ENCODE data around the gene MCM6. TPM values are rescaled to one million over a fixed set of nuclear protein-coding genes. Genes with fewer than 3 reads are reported as not detected.

The MCM6 gene
- total and polyA plus RNA-seq, 7 donors, result 6.0 to 22.2 (median 9.2) TPM

DNA sequence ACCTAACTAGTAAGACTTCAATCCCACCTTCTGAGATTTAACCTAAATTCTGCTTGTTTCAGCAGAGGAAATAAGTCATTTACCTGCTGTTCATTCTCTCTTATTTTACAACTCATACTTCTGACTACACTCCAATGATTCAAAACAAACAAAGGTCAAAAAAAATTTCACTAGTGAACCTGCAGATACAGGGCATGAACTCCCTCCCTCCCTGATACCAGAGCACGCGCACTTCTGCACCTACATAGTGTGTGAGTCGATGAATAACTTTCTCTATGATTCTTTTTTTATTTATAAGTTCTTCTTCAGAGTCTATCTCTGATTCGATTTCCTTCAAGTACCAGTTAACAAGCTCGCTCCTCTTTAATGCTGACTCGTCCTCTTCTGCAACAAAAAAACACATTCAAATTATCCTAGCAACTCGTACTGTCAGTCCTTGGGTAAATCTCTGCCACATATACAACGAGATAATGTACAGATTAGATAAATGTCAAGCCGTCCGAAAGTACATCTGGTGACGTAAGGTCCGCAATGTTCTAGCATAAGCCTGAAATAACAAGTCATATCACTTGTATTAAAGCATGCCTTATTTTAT is 31.8 kb downstream of the MCM6 start:
- Histone ChIP-seq H3K36me3 (peaks cover 4 to 53% (median 5%) of the 10 kb centered on the region in 4 donors), H3K27me3 (no peaks in the 10 kb centered on the region), H3K4me3 (no peak overlapping the region), H3K9me3 (no peaks in the 10 kb centered on the region), H3K4me1 (peaks cover 0 to 9% (median 0%) of the 10 kb centered on the region in 4 donors), H3K27ac (no peak overlapping the region)
- no peak for DNase-seq
- TF ChIP-seq EP300 (IDR thresholded peaks at IDR 0.05), result no peak
- TF ChIP-seq, protein P1, sequence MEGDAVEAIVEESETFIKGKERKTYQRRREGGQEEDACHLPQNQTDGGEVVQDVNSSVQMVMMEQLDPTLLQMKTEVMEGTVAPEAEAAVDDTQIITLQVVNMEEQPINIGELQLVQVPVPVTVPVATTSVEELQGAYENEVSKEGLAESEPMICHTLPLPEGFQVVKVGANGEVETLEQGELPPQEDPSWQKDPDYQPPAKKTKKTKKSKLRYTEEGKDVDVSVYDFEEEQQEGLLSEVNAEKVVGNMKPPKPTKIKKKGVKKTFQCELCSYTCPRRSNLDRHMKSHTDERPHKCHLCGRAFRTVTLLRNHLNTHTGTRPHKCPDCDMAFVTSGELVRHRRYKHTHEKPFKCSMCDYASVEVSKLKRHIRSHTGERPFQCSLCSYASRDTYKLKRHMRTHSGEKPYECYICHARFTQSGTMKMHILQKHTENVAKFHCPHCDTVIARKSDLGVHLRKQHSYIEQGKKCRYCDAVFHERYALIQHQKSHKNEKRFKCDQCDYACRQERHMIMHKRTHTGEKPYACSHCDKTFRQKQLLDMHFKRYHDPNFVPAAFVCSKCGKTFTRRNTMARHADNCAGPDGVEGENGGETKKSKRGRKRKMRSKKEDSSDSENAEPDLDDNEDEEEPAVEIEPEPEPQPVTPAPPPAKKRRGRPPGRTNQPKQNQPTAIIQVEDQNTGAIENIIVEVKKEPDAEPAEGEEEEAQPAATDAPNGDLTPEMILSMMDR (IDR thresholded peaks at IDR 0.05), result no peak
- no peak for TF ChIP-seq POLR2AphosphoS5 (IDR thresholded peaks at IDR 0.05)
- no peak for TF ChIP-seq POLR2A (IDR thresholded peaks at IDR 0.05)
- intact Hi-C loops (cut with DNase I), result no loop called here
- 90 to 91% methylated on average over 12 of the region's 12 CpGs for WGBS, 2 donors

DNA sequence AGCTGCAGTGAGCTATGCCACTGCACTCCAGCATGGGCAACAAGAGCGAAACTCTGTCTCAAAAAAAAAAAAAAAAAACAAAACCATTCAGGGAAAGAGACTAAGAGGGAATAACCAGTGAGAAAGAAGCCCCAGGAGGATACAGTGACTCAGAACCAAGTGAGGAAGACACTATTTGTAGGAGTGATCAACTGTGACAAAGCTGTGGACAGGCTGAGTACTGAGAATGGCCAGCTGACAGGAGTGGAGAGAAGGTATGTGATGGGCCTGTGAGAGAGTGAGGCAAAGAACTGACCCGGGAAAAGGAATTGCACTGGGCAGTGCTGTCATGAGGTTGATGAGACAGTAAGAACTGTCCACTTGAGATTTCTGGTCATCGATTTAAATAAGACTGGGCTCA is 32.6 kb downstream of the MCM6 start:
- Histone ChIP-seq H3K4me1 (peaks cover 0 to 10% (median 0%) of the 10 kb centered on the region in 4 donors), H3K9me3 (no peaks in the 10 kb centered on the region), H3K36me3 (peaks cover 4 to 53% (median 5%) of the 10 kb centered on the region in 4 donors), H3K27me3 (no peaks in the 10 kb centered on the region), H3K4me3 (no peak overlapping the region), H3K27ac (no peak overlapping the region)
- DNase-seq, result no peak
- intact Hi-C loops (cut with DNase I), result no loop called here
- TF ChIP-seq POLR2A (IDR thresholded peaks at IDR 0.05) (no peak), EP300 (IDR thresholded peaks at IDR 0.05) (no peak), POLR2AphosphoS5 (IDR thresholded peaks at IDR 0.05) (no peak)
- TF ChIP-seq, protein P1 (IDR thresholded peaks at IDR 0.05), result no peak
- WGBS, 2 donors, result 96 to 98% methylated on average over 3 of the region's 3 CpGs

DNA sequence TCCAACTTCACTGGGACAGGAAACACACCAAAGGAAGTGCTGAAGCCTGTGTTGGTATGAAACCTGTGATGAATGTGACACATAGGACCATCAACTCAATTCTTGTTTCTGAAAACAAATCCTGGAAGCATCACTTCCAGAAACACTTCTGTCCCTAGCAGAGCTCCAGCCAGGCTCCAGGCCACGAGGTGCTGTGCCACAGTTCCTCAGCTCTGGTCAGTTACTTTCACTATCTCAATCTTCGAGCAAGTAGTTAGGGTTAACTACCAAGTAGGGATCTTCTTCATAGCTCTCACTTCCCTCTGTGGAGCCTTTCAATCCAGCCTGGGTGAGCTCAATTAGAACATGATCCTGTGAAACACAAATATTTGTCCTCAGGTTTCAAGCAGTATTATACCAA is 35.6 kb downstream of the MCM6 start:
- peaks cover 0 to 32% (median 5%) of the 10 kb centered on the region in 4 donors for H3K36me3 ChIP-seq
- no peaks in the 10 kb centered on the region for H3K9me3 ChIP-seq
- no peaks in the 10 kb centered on the region for H3K27me3 ChIP-seq
- no peak for TF ChIP-seq POLR2AphosphoS5 (IDR thresholded peaks at IDR 0.05)
- TF ChIP-seq EP300 (IDR thresholded peaks at IDR 0.05), result no peak
- TF ChIP-seq POLR2A (IDR thresholded peaks at IDR 0.05), result no peak
- TF ChIP-seq, protein P1 (IDR thresholded peaks at IDR 0.05), result no peak
- no peak for DNase-seq
- H3K4me1 ChIP-seq, result peaks cover 0 to 10% (median 0%) of the 10 kb centered on the region in 4 donors
- no peak overlapping the region for H3K4me3 ChIP-seq
- intact Hi-C loops (cut with DNase I), result no loop called here
- WGBS, 2 donors, result 16 to 52% methylated on average over 2 of the region's 2 CpGs
- peak overlapping the region in 3 of 4 donors; percentile 13 to 53 (median 41) for H3K27ac ChIP-seq

DNA sequence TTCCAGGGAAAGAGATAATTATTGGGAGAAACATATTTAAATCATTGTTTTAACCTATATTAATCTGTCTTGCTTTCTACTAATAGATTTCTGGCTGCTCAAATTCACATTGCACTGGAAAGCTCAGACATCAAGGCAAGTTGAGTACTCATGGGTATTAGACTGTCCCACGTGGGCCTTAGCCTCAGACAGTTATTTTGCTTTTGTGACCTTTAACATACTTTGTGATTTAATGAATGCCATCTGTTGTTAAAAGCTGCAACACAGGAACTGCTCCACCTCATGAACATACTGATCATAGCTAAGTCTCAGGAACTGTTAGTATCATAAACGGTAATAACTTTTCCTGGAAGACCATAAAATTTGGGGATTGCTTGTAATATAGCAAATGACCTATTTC is 36.5 kb downstream of the MCM6 start:
- TF ChIP-seq POLR2A (IDR thresholded peaks at IDR 0.05) (no peak), EP300 (IDR thresholded peaks at IDR 0.05) (no peak), POLR2AphosphoS5 (IDR thresholded peaks at IDR 0.05) (no peak)
- TF ChIP-seq, protein P1 (IDR thresholded peaks at IDR 0.05), result no peak
- Histone ChIP-seq H3K4me1 (peaks cover 0 to 10% (median 0%) of the 10 kb centered on the region in 4 donors), H3K27ac (peak overlapping the region in 3 of 4 donors; percentile 13 to 53 (median 41)), H3K4me3 (no peak overlapping the region), H3K9me3 (no peaks in the 10 kb centered on the region), H3K36me3 (peaks cover 0 to 23% (median 3%) of the 10 kb centered on the region in 4 donors), H3K27me3 (no peaks in the 10 kb centered on the region)
- intact Hi-C loops (cut with DNase I), result no loop called here
- 8 to 37% methylated on average over 2 of the region's 2 CpGs for WGBS, 2 donors
- DNase-seq, result no peak

Data from sigmoid colon (tissue), 7 donors.